H1 (cell line): Measurements from ENCODE around the gene TMCC1. TPM values are rescaled to one million over a fixed set of nuclear protein-coding genes. Genes with fewer than 3 reads are reported as not detected.

Experiments
- CTCF ChIA-PET: fragments of 300-600 bp; sonication (Branson Sonifier 250); formaldehyde crosslinking; loops from one replicate; lab custom pipeline; 2021; ENCODE audit not compliant: partially characterized antibody; lab: Charles Lee
- POLR2A ChIA-PET: fragments of 300-600 bp; sonication (Branson Sonifier 250); formaldehyde crosslinking; loops from one replicate; lab custom pipeline; 2021; ENCODE audit warnings: inconsistent platforms; ENCODE audit not compliant: partially characterized antibody; lab: Charles Lee
- DNase-seq, 2 experiments: peaks; one replicate each; pipeline versions ENCODE4 v3.0.0 to v3.0.0-alpha.2; 2010 to 2022; ENCODE audit warnings: low spot score in 2 of 2, low read depth in 1 of 2, mixed read lengths in 1 of 2
- FAIRE-seq: peaks from 2 replicates; lab custom pipeline; 2011; peaks lifted over from hg19 to GRCh38; lab: Jason Lieb, UNC
- H2AFZ ChIP-seq: 2 replicates; pipeline ENCODE4 v1.8.1; 2012; ENCODE audit warnings: low read length, inconsistent platforms
- H2AK5ac ChIP-seq: 2 replicates; pipeline ENCODE4 v1.6.1; 2013; ENCODE audit warnings: low read depth, low read length
- H2BK120ac ChIP-seq: replicated peaks from 2 replicates; pipeline ENCODE3; 2013; ENCODE audit warnings: low read depth, low read length, inconsistent platforms
- H2BK12ac ChIP-seq: 2 replicates; pipeline ENCODE4 v1.6.1; 2013; ENCODE audit warnings: low read depth, low read length
- H2BK15ac ChIP-seq: 2 replicates; pipeline ENCODE4 v1.6.1; 2013; ENCODE audit warnings: low read length
- H2BK20ac ChIP-seq: 2 replicates; pipeline ENCODE4 v1.6.1; 2013; ENCODE audit warnings: low read length
- H2BK5ac ChIP-seq: 2 replicates; pipeline ENCODE4 v1.6.1; 2013; ENCODE audit warnings: low read depth, low read length
- H3K14ac ChIP-seq: 2 replicates; pipeline ENCODE4 v1.6.1; 2013; ENCODE audit warnings: inconsistent platforms; ENCODE audit not compliant: insufficient read length
- H3K18ac ChIP-seq: 2 replicates; pipeline ENCODE4 v1.6.1; 2013; ENCODE audit warnings: low read length; ENCODE audit errors: extremely low read depth
- H3K23ac ChIP-seq: 2 replicates; pipeline ENCODE4 v1.6.1; 2013; ENCODE audit warnings: inconsistent platforms; ENCODE audit not compliant: insufficient read length
- H3K23me2 ChIP-seq: 2 replicates; pipeline ENCODE4 v1.6.1; 2013; ENCODE audit warnings: low read depth, low read length
- H3K27ac ChIP-seq: 2 replicates; pipeline ENCODE4 v1.6.1; 2011; ENCODE audit warnings: low read depth, low read length, inconsistent platforms
- H3K27me3 ChIP-seq, 4 experiments: replicated peaks in 1 of 4; 1 replicate in 1 of 4; 2 replicates in 3 of 4; pipeline versions ENCODE4 v1.6.1 to v1.8.1; 2011 to 2013; ENCODE audit warnings: low read length in 3 of 4, mild to moderate bottlenecking in 3 of 4, inconsistent platforms in 2 of 4, mixed read lengths in 2 of 4, moderate library complexity in 1 of 4; ENCODE audit not compliant: control insufficient read depth in 3 of 4, insufficient read depth in 3 of 4; ENCODE audit errors: extremely low read depth in 1 of 4
- H3K36me3 ChIP-seq, 4 experiments: 2 replicates each; pipeline versions ENCODE4 v1.6.1 to v1.8.1; 2011 to 2013; ENCODE audit warnings: mild to moderate bottlenecking in 4 of 4, low read length in 3 of 4, moderate library complexity in 2 of 4, control low read depth in 1 of 4, inconsistent platforms in 1 of 4; ENCODE audit not compliant: insufficient read depth in 4 of 4, control insufficient read depth in 2 of 4
- H3K4ac ChIP-seq: replicated peaks from 2 replicates; pipeline ENCODE3; 2013; ENCODE audit warnings: low read length, low read depth, mixed read lengths, inconsistent platforms; ENCODE audit not compliant: insufficient read length
- H3K4me1 ChIP-seq, 4 experiments: replicated peaks in 1 of 4; 1 replicate in 1 of 4; 2 replicates in 3 of 4; pipeline versions ENCODE4 v1.6.1 to v1.8.1; 2011 to 2013; ENCODE audit warnings: low read length in 3 of 4, inconsistent platforms in 2 of 4, mixed read lengths in 1 of 4; ENCODE audit not compliant: insufficient read depth in 4 of 4, control insufficient read depth in 3 of 4
- H3K4me2 ChIP-seq, 2 experiments: 2 replicates each; pipeline versions ENCODE4 v1.6.1 to v1.8.1; 2011 to 2013; ENCODE audit warnings: low read depth in 2 of 2, low read length in 2 of 2, control low read depth in 1 of 2, inconsistent platforms in 1 of 2, mild to moderate bottlenecking in 1 of 2; ENCODE audit not compliant: insufficient read depth in 1 of 2
- H3K4me3 ChIP-seq, 4 experiments: fragments of 200-600, 300-600 bp in 1 of 4; sonication (generic), shearing (Covaris generic), sonication (Bioruptor Twin) in 1 of 4; 2 replicates each; pipeline versions ENCODE4 v1.5.1 to v1.8.1; 2011 to 2016; ENCODE audit warnings: low read length in 4 of 4, low read depth in 3 of 4, control low read depth in 2 of 4, inconsistent platforms in 2 of 4, mild to moderate bottlenecking in 2 of 4, mixed read lengths in 1 of 4, moderate library complexity in 1 of 4; ENCODE audit not compliant: insufficient read depth in 2 of 4; ENCODE audit errors: extremely low read depth in 1 of 4
- H3K56ac ChIP-seq: replicated peaks from 2 replicates; pipeline ENCODE3; 2013; ENCODE audit warnings: low read depth, mild to moderate bottlenecking, mixed read lengths, low read length, inconsistent platforms; ENCODE audit not compliant: insufficient read length
- H3K79me1 ChIP-seq: 2 replicates; pipeline ENCODE4 v1.6.1; 2013; ENCODE audit warnings: low read depth, low read length, control low read depth
- H3K79me2 ChIP-seq, 2 experiments: 2 replicates each; pipeline versions ENCODE4 v1.6.1 to v1.8.1; 2012 to 2013; ENCODE audit warnings: low read length in 2 of 2, mild to moderate bottlenecking in 2 of 2, inconsistent platforms in 1 of 2; ENCODE audit not compliant: insufficient read depth in 2 of 2, control insufficient read depth in 1 of 2
- H3K9ac ChIP-seq, 4 experiments: replicated peaks in 1 of 4; 1 replicate in 1 of 4; 2 replicates in 3 of 4; pipeline versions ENCODE4 v1.6.1 to v1.8.1; 2011 to 2013; ENCODE audit warnings: low read depth in 3 of 4, low read length in 3 of 4, control low read depth in 2 of 4, mild to moderate bottlenecking in 2 of 4, moderate library complexity in 2 of 4, inconsistent platforms in 1 of 4; ENCODE audit errors: extremely low read depth in 1 of 4
- H3K9me3 ChIP-seq, 2 experiments: 2 replicates each; pipeline versions ENCODE4 v1.6.1 to v1.8.1; 2012 to 2013; ENCODE audit warnings: mild to moderate bottlenecking in 2 of 2, moderate library complexity in 2 of 2, control low read depth in 1 of 2, inconsistent platforms in 1 of 2, low read depth in 1 of 2, low read length in 1 of 2, mixed read lengths in 1 of 2; ENCODE audit not compliant: insufficient read depth in 2 of 2
- H4K20me1 ChIP-seq, 2 experiments: replicated peaks in 1 of 2; 2 replicates each; pipeline versions ENCODE3 to v1.8.1; 2011 to 2013; ENCODE audit warnings: inconsistent platforms in 2 of 2, low read length in 2 of 2, mild to moderate bottlenecking in 1 of 2; ENCODE audit not compliant: insufficient read depth in 2 of 2, control insufficient read depth in 1 of 2
- H4K5ac ChIP-seq: 2 replicates; pipeline ENCODE4 v1.6.1; 2013; ENCODE audit warnings: low read length, low read depth, mixed read lengths, inconsistent platforms; ENCODE audit not compliant: insufficient read length
- H4K8ac ChIP-seq: 2 replicates; pipeline ENCODE4 v1.8.0; 2013; ENCODE audit warnings: mild to moderate bottlenecking, moderate library complexity, low read length, inconsistent platforms; ENCODE audit not compliant: insufficient read depth; ENCODE audit errors: extremely low read depth
- H4K91ac ChIP-seq: replicated peaks from 2 replicates; pipeline ENCODE3; 2013; ENCODE audit warnings: low read length, mixed read lengths, inconsistent platforms; ENCODE audit not compliant: insufficient read length
- ASH2L ChIP-seq: fragments of 200-600, 300-600 bp; sonication (generic); IDR thresholded peaks from one replicate; pipeline ENCODE4 v1.7.1; 2017; ENCODE audit warnings: low read length
- BRCA1 ChIP-seq: IDR thresholded peaks from 2 replicates; pipeline ENCODE4 v1.6.1; 2012; ENCODE audit warnings: low read depth, low read length, improper control_type of control experiment
- CTBP2 ChIP-seq: IDR thresholded peaks from 2 replicates; pipeline ENCODE4 v1.7.0; 2011; ENCODE audit warnings: borderline replicate concordance, mild to moderate bottlenecking, moderate library complexity, mixed read lengths, low read length; ENCODE audit not compliant: insufficient read depth, insufficient read length
- EP300 ChIP-seq, 2 experiments: IDR thresholded peaks; 1 replicate in 1 of 2; 2 replicates in 1 of 2; pipeline ENCODE4 v1.6.1; 2011 to 2012; ENCODE audit warnings: low read depth in 2 of 2, low read length in 2 of 2, mild to moderate bottlenecking in 2 of 2, borderline replicate concordance in 1 of 2, inconsistent platforms in 1 of 2, moderate library complexity in 1 of 2
- GABPA ChIP-seq: IDR thresholded peaks from 2 replicates; pipeline ENCODE4 v1.6.1; 2011; ENCODE audit warnings: mild to moderate bottlenecking, low read length, moderate library complexity, borderline replicate concordance; ENCODE audit not compliant: insufficient read depth
- KDM1A ChIP-seq: fragments of 200-600, 300-600 bp; sonication (generic); IDR thresholded peaks from 2 replicates; pipeline ENCODE4 v1.7.1; 2016; ENCODE audit warnings: mild to moderate bottlenecking, low read length, borderline replicate concordance
- RAD21 ChIP-seq, 2 experiments: IDR thresholded peaks in 1 of 2; conservative IDR thresholded peaks in 1 of 2; 2 replicates each; pipeline ENCODE4 v1.6.1; 2011; ENCODE audit warnings: low read depth in 2 of 2, low read length in 2 of 2, improper control_type of control experiment in 1 of 2, inconsistent platforms in 1 of 2, mild to moderate bottlenecking in 1 of 2, moderate library complexity in 1 of 2
- SIRT6 ChIP-seq: IDR thresholded peaks from one replicate; pipeline ENCODE4 v1.7.1; 2012; ENCODE audit warnings: low read length, inconsistent platforms
- SP1 ChIP-seq: IDR thresholded peaks from 2 replicates; pipeline ENCODE4 v1.6.1; 2011; ENCODE audit warnings: low read depth, low read length
- ZNF274 ChIP-seq: IDR thresholded peaks from 2 replicates; pipeline ENCODE4 v1.7.0; 2012; ENCODE audit warnings: low read length, borderline replicate concordance; ENCODE audit errors: extremely low read depth
- WGBS, 2 experiments: shearing (Covaris generic) in 1 of 2; methylation state at CpG; one replicate each; pipeline versions ENCODE4 v1.1.6 to v1.1.7; 2013 to 2015; ENCODE audit warnings: low lambda C conversion rate in 2 of 2, mixed read lengths in 2 of 2, inconsistent platforms in 1 of 2, low coverage in 1 of 2, missing lambda C conversion rate in 1 of 2; ENCODE audit not compliant: insufficient replicate concordance in 2 of 2, insufficient coverage in 1 of 2, insufficient read length in 1 of 2; ENCODE audit errors: extremely low coverage in 1 of 2, missing lambda C conversion rate in 1 of 2; 5-methylcytosine and 5-hydroxymethylcytosine counted together
- polyA plus RNA-seq, 7 experiments: library from polyadenylated mRNA; depleted of rRNA in 3 of 7; stranded (reverse) in 5 of 7; unstranded in 2 of 7; fragments of >200 nt in 5 of 7; fragments of 200-250 nt in 2 of 7; gene quantifications; 1 replicate in 5 of 7; 2 replicates in 1 of 7; 4 replicates in 1 of 7; pipeline versions ENCODE4 v1.2.1 to v1.2.3, GENCODE V29; 2011 to 2013; ENCODE audit warnings: missing spikeins in 2 of 7, mixed read lengths in 2 of 7
- total RNA-seq: library from RNA; stranded (reverse); fragmentation: NEBNext Ultra II Directional; extraction: Animal tissue kit (Norgen Biotek cat#: 25700); gene quantifications from 2 replicates; pipeline ENCODE4 v1.2.1, GENCODE V29; 2021
- TF ChIP-seq, protein P1 (sequence below): IDR thresholded peaks from 2 replicates; pipeline ENCODE4 v1.6.1; 2011; ENCODE audit warnings: low read depth, mild to moderate bottlenecking, low read length; ENCODE audit not compliant: insufficient read depth
- TF ChIP-seq, protein P2 (sequence below): IDR thresholded peaks from 2 replicates; pipeline ENCODE4 v1.6.1; 2012; ENCODE audit warnings: inconsistent platforms

TMCC1 gene
- total and polyA plus RNA-seq, 2 of the 8 experiments (the other 6 are each of a cell fraction or from before 2014, with no cell fraction given) = 10.4 to 27.1 TPM

DNA sequence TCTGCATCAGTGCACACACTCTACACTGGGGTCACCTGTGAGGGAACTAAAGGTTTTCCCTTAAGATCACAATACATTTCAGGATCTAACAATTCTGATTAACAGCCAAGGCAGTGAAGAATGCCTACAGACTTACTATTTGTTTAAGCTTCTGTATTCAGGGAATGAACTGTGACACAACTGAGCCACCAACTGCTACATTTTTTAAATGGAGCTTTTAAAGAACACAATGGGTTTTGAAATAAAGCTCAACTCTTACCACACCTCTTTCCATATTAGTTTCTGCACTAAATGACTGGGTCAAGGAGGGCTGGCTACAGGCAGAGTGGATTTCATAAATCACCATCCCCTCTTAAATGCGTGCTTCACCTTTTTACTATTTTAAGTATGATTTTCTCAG lies 100.2 kb downstream of the TMCC1 start:
- H4K5ac ChIP-seq = no peak overlapping the region
- no peak overlapping the region for H4K8ac ChIP-seq
- H3K18ac ChIP-seq = 0 out of 2 replicates have a peak overlapping the region, but pooled peaks have one; percentile 29
- H2BK15ac ChIP-seq = no peak overlapping the region
- H3K56ac ChIP-seq = no peak overlapping the region
- H2AK5ac ChIP-seq = no peak overlapping the region
- H3K9ac ChIP-seq = no peak overlapping the region
- no peaks in the 10 kb centered on the region for H3K79me2 ChIP-seq
- no peak overlapping the region for H3K14ac ChIP-seq
- no peak overlapping the region for H3K27ac ChIP-seq
- H3K4me3 ChIP-seq = no peak overlapping the region
- peak overlapping the region; percentile 27 to 69; a peak in 2 of 4 replicates for H3K4me2 ChIP-seq
- peaks cover 4 to 18% (median 10%) of the 10 kb centered on the region in 4 experiments for H3K4me1 ChIP-seq
- H2AFZ ChIP-seq = no peak overlapping the region
- no peaks in the 10 kb centered on the region; the same call in 1 of the 2 replicates for H3K79me1 ChIP-seq
- DNase-seq (no peak), FAIRE-seq (no peak)
- ChIA-PET POLR2A (interaction anchor here (1.3 kb wide), 1 partner anchor 9 kb away, joined by 4 read pairs; no protein-coding TSS in a partner anchor), CTCF (interaction anchor here (0.8 to 2.7 kb wide), 4 partner anchors 17 to 69 kb away, joined by 3 to 10 read pairs (median 5); no protein-coding TSS in a partner anchor)
- 88% methylated on average over 1 of the region's 1 CpG; no CpG with 5 or more reads in 1 of the 2 experiments for WGBS, 2 experiments
- H2BK120ac ChIP-seq = no peak overlapping the region
- no peak overlapping the region for H4K91ac ChIP-seq
- H2BK20ac ChIP-seq = no peak overlapping the region
- no peaks in the 10 kb centered on the region for H3K9me3 ChIP-seq
- H2BK12ac ChIP-seq = no peak overlapping the region
- H2BK5ac ChIP-seq = no peak overlapping the region
- H3K23ac ChIP-seq = no peak overlapping the region
- no peaks in the 10 kb centered on the region for H3K27me3 ChIP-seq
- H4K20me1 ChIP-seq = peaks cover 0 to 2% of the 10 kb centered on the region in 2 experiments
- H3K23me2 ChIP-seq = peaks cover 4% of the 10 kb centered on the region; the same call in 1 of the 2 replicates
- no peaks in the 10 kb centered on the region for H3K36me3 ChIP-seq
- no peak overlapping the region for H3K4ac ChIP-seq
- no peak for TF ChIP-seq RAD21 (IDR thresholded peaks at IDR 0.05 in 1 of 2, conservative IDR thresholded peaks at IDR 0.05 in 1 of 2; ENCODE audit: low read depth in 2 of 2, low read length in 2 of 2)
- no peak for TF ChIP-seq SIRT6
- no peak for TF ChIP-seq CTBP2
- no peak for TF ChIP-seq SP1
- no peak for TF ChIP-seq ASH2L
- TF ChIP-seq BRCA1 = no peak
- TF ChIP-seq GABPA = no peak
- TF ChIP-seq ZNF274 = no peak
- TF ChIP-seq, protein P1, sequence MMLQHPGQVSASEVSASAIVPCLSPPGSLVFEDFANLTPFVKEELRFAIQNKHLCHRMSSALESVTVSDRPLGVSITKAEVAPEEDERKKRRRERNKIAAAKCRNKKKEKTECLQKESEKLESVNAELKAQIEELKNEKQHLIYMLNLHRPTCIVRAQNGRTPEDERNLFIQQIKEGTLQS = no peak
- TF ChIP-seq, protein P2, sequence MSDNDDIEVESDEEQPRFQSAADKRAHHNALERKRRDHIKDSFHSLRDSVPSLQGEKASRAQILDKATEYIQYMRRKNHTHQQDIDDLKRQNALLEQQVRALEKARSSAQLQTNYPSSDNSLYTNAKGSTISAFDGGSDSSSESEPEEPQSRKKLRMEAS = no peak
- no peak for TF ChIP-seq EP300 (IDR thresholded peaks at IDR 0.05; ENCODE audit: borderline replicate concordance in 1 of 2, low read depth in 2 of 2, low read length in 2 of 2)
- no peak for TF ChIP-seq KDM1A
